Loucy (cell line): Measurements from ENCODE around the gene OR5D14.

Experiments
- H2AFZ ChIP-seq: fragments of 200-600 bp; sonication (generic); 2 replicates; pipeline ENCODE4 v1.6.0; 2016; ENCODE audit warnings: antibody characterized with exemption, mild to moderate bottlenecking, low read length, moderate library complexity
- H3F3A ChIP-seq: fragments of 200-600 bp; 2 replicates; pipeline ENCODE4 v1.6.0; 2016; ENCODE audit warnings: antibody characterized with exemption, low read depth, mild to moderate bottlenecking
- H3K27me3 ChIP-seq: fragments of 200-600 bp; sonication (generic); 2 replicates; pipeline ENCODE4 v1.6.1; 2014; ENCODE audit warnings: low read length, mild to moderate bottlenecking; ENCODE audit not compliant: insufficient read depth, poor library complexity, severe bottlenecking
- H3K36me3 ChIP-seq: fragments of 200-600 bp; sonication (generic); 2 replicates; pipeline ENCODE4 v1.6.1; 2016; ENCODE audit warnings: low read length; ENCODE audit not compliant: insufficient read depth
- H3K4me1 ChIP-seq: fragments of 200-600 bp; sonication (generic); 2 replicates; pipeline ENCODE4 v1.5.1; 2014; ENCODE audit warnings: low read length, mild to moderate bottlenecking; ENCODE audit not compliant: insufficient read depth, poor library complexity, severe bottlenecking
- H3K4me2 ChIP-seq: fragments of 200-600 bp; sonication (generic); 2 replicates; pipeline ENCODE4 v1.6.0; 2014; ENCODE audit warnings: antibody characterized with exemption, low read length, low read depth, mild to moderate bottlenecking; ENCODE audit not compliant: poor library complexity, severe bottlenecking
- H3K4me3 ChIP-seq: fragments of 200-600 bp; sonication (generic); 2 replicates; pipeline ENCODE4 v1.5.1; 2014; ENCODE audit warnings: low read length, mild to moderate bottlenecking, mixed read lengths; ENCODE audit not compliant: poor library complexity, severe bottlenecking
- H3K79me2 ChIP-seq: fragments of 200-600 bp; sonication (generic); 2 replicates; pipeline ENCODE4 v1.6.1; 2014; ENCODE audit warnings: low read length; ENCODE audit not compliant: insufficient read depth
- H3K9ac ChIP-seq: fragments of 200-600 bp; sonication (generic); 2 replicates; pipeline ENCODE4 v1.6.0; 2014; ENCODE audit warnings: mild to moderate bottlenecking, low read depth, low read length, moderate library complexity; ENCODE audit not compliant: poor library complexity, severe bottlenecking
- H3K9me2 ChIP-seq: fragments of 200-600 bp; sonication (generic); replicated peaks from 2 replicates; pipeline ENCODE4 v1.6.1; 2016; ENCODE audit warnings: low read depth, low read length, mixed read lengths
- H3K9me3 ChIP-seq: fragments of 200-600 bp; sonication (generic); 2 replicates; pipeline ENCODE4 v1.6.1; 2014; ENCODE audit warnings: mild to moderate bottlenecking, antibody characterized with exemption, low read length, low read depth; ENCODE audit not compliant: insufficient read depth
- H4K20me1 ChIP-seq: fragments of 200-600 bp; sonication (generic); 2 replicates; pipeline ENCODE4 v1.6.0; 2014; ENCODE audit warnings: antibody characterized with exemption, low read length, mild to moderate bottlenecking; ENCODE audit not compliant: insufficient read depth, poor library complexity, severe bottlenecking
- EZH2phosphoT487 ChIP-seq: fragments of 200-600 bp; IDR thresholded peaks from 2 replicates; pipeline ENCODE4 v1.6.1; 2018; ENCODE audit warnings: antibody characterized with exemption, mild to moderate bottlenecking, moderate library complexity, borderline replicate concordance
- TF ChIP-seq, protein P1 (sequence below): fragments of 200-600 bp; sonication (generic); conservative IDR thresholded peaks from 2 replicates; pipeline ENCODE4 v1.5.1; 2014; ENCODE audit warnings: mild to moderate bottlenecking, antibody characterized with exemption, low read length

The OR5D14 gene

GRCh38 chr11:55793321-55793720 is 2.0 kb upstream of the OR5D14 start:
- Histone ChIP-seq H3K9me3 (no peaks in the 10 kb centered on the region), H3K9ac (no peak overlapping the region), H3K4me1 (no peaks in the 10 kb centered on the region), H3K27me3 (no peaks in the 10 kb centered on the region), H2AFZ (no peak overlapping the region), H3K4me2 (no peak overlapping the region), H3K4me3 (no peak overlapping the region), H3K9me2 (no peaks in the 10 kb centered on the region), H3F3A (no peaks in the 10 kb centered on the region), H4K20me1 (no peaks in the 10 kb centered on the region), H3K79me2 (no peaks in the 10 kb centered on the region), H3K36me3 (no peaks in the 10 kb centered on the region)
- TF ChIP-seq, protein P1, sequence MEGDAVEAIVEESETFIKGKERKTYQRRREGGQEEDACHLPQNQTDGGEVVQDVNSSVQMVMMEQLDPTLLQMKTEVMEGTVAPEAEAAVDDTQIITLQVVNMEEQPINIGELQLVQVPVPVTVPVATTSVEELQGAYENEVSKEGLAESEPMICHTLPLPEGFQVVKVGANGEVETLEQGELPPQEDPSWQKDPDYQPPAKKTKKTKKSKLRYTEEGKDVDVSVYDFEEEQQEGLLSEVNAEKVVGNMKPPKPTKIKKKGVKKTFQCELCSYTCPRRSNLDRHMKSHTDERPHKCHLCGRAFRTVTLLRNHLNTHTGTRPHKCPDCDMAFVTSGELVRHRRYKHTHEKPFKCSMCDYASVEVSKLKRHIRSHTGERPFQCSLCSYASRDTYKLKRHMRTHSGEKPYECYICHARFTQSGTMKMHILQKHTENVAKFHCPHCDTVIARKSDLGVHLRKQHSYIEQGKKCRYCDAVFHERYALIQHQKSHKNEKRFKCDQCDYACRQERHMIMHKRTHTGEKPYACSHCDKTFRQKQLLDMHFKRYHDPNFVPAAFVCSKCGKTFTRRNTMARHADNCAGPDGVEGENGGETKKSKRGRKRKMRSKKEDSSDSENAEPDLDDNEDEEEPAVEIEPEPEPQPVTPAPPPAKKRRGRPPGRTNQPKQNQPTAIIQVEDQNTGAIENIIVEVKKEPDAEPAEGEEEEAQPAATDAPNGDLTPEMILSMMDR: no peak
- TF ChIP-seq EZH2phosphoT487: no peak

GRCh38 chr11:55806248-55806647 is 10.9 kb downstream of the OR5D14 start:
- H3K4me1 ChIP-seq: no peaks in the 10 kb centered on the region
- H3K4me2 ChIP-seq: no peak overlapping the region
- no peaks in the 10 kb centered on the region for H3F3A ChIP-seq
- H3K9ac ChIP-seq: no peak overlapping the region
- H3K9me2 ChIP-seq: no peaks in the 10 kb centered on the region
- no peaks in the 10 kb centered on the region for H3K27me3 ChIP-seq
- H3K36me3 ChIP-seq: no peaks in the 10 kb centered on the region
- H2AFZ ChIP-seq: no peak overlapping the region
- no peaks in the 10 kb centered on the region for H3K79me2 ChIP-seq
- H4K20me1 ChIP-seq: no peaks in the 10 kb centered on the region
- no peak overlapping the region for H3K4me3 ChIP-seq
- TF ChIP-seq, protein P1: no peak
- TF ChIP-seq EZH2phosphoT487: no peak
- no peaks in the 10 kb centered on the region for H3K9me3 ChIP-seq

DNA sequence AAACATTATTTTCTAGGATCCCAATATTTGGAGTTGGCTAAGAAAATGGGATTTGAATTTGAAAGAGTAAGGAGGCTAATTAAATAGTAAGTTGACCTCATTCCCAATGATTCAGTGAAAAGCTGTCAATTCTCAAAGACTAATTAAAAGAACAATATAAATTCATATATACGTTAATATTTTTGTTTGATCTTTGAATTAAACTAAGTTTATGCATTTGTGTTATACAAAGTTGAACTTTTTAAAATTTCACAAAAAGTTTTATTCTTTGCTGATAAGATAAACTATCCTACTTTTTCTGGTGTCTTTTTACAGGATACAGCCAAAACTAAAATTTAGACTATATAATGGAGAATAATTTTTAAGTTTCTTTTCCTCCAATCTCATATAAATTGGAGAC is 15.7 kb downstream of the OR5D14 start, which contains the start of gene OR5L1:
OR5L1 (plus strand) TSS at position 301 of the 400 bp plus-strand sequence. CDS start 100 bp downstream, outside the sequence.
- Histone ChIP-seq H3K4me1 (no peaks in the 10 kb centered on the region), H3K9ac (no peak within 1 kb of the TSS), H3F3A (no peaks in the 10 kb centered on the region), H2AFZ (no peak within 1 kb of the TSS), H3K79me2 (no peaks in the 10 kb centered on the region), H3K36me3 (no peaks in the 10 kb centered on the region), H4K20me1 (no peaks in the 10 kb centered on the region), H3K4me3 (no peak within 1 kb of the TSS), H3K9me2 (no peaks in the 10 kb centered on the region), H3K27me3 (no peaks in the 10 kb centered on the region), H3K4me2 (no peak within 1 kb of the TSS), H3K9me3 (no peaks in the 10 kb centered on the region)
- TF ChIP-seq, protein P1: no peak
- no peak for TF ChIP-seq EZH2phosphoT487
